ENCODE measurements around the gene TBC1D30. TPM values are rescaled to one million over a fixed set of nuclear protein-coding genes. Genes with fewer than 3 reads are reported as not detected.
"Not testable (repeated sequence)": the region's sequence is repeated elsewhere in the genome, so short reads cannot be mapped to it uniquely, and the experiment has no call there.

Gene TBC1D30
- total RNA-seq, 1 donor from 2014 or later = 5.6 TPM

DNA sequence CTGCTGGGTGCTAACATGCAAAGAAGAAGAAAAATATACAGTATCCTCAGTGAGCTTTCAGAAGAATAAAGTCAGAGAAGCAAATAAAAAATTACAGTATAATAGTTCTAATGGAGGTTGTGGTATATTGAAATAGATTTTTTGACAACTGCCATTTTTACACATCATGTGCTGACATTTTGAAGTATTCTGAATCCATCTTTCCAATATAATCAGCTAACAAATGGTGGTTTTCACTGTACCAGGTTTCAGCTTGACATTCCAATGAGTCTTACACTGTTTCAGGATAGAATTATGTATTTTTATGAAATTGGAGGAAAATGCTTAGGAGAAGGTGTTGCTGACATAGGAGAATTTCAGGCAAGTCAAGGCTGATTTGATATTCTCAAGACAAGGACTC lies 26.3 kb upstream of the TBC1D30 start:
- H3K4me3 Mint-ChIP-seq = no peak overlapping the region
- peaks cover 13% of the 10 kb centered on the region for H3K27me3 Mint-ChIP-seq
- no peaks in the 10 kb centered on the region for H3K36me3 Mint-ChIP-seq
- no peak overlapping the region for H3K27ac Mint-ChIP-seq
- H3K9me3 Mint-ChIP-seq = no peaks in the 10 kb centered on the region
- no peaks in the 10 kb centered on the region for H3K4me1 Mint-ChIP-seq (ENCODE audit: unreplicated experiment)
- TF ChIP-seq, protein P1, sequence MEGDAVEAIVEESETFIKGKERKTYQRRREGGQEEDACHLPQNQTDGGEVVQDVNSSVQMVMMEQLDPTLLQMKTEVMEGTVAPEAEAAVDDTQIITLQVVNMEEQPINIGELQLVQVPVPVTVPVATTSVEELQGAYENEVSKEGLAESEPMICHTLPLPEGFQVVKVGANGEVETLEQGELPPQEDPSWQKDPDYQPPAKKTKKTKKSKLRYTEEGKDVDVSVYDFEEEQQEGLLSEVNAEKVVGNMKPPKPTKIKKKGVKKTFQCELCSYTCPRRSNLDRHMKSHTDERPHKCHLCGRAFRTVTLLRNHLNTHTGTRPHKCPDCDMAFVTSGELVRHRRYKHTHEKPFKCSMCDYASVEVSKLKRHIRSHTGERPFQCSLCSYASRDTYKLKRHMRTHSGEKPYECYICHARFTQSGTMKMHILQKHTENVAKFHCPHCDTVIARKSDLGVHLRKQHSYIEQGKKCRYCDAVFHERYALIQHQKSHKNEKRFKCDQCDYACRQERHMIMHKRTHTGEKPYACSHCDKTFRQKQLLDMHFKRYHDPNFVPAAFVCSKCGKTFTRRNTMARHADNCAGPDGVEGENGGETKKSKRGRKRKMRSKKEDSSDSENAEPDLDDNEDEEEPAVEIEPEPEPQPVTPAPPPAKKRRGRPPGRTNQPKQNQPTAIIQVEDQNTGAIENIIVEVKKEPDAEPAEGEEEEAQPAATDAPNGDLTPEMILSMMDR (conservative IDR thresholded peaks at IDR 0.05) = no peak
- no peak for DNase-seq (ENCODE audit: extremely low spot score, unreplicated experiment)

DNA sequence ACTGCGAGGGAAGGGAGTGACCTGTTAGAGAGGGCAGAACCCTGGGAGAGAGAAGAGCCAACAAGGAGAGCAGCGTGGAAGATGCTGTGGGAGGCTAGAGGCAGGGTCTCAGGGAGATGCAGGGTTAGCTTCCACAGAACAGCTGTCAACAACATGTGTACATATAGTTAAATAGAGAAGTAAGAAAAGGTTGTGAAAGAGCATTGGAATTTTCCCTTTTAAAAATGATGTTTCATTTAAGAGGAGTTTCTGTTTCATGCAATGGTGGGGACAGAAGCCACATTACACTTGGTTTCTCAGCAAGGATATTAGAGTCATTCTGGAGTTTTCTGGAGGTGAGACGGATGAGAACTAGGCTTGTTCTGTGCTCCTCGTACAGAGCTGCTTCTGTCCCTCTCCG lies 23.8 kb upstream of the TBC1D30 start:
- TF ChIP-seq, protein P1 (conservative IDR thresholded peaks at IDR 0.05) = no peak
- Mint-ChIP-seq H3K4me1 (ENCODE audit: unreplicated experiment) (no peaks in the 10 kb centered on the region), H3K27me3 (peaks cover 20% of the 10 kb centered on the region), H3K27ac (no peak overlapping the region), H3K36me3 (no peaks in the 10 kb centered on the region), H3K9me3 (no peaks in the 10 kb centered on the region), H3K4me3 (no peak overlapping the region)
- no peak for DNase-seq (ENCODE audit: extremely low spot score, unreplicated experiment)

DNA sequence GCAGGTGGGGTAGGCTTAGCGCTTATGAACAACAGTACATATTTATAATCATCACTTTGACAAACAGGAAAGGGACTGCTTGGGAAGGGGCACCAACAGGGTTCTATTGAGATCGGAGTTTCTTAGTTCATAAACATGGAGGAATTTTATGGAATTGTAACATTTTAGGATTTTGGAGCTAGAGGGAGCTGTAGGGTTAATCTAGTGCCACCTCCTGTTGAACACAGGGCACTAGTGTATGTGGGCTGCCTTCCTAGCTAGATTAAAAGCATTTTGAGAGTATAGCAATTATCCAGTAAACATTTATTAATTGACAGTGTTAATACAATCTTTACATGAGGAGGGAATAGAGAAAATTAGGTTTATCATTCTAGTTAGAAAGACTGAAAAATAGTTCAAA lies 23.1 kb upstream of the TBC1D30 start:
- H3K36me3 Mint-ChIP-seq = no peaks in the 10 kb centered on the region
- no peak for DNase-seq (ENCODE audit: extremely low spot score, unreplicated experiment)
- H3K27me3 Mint-ChIP-seq = peaks cover 20% of the 10 kb centered on the region
- H3K4me3 Mint-ChIP-seq = no peak overlapping the region
- no peak overlapping the region for H3K27ac Mint-ChIP-seq
- TF ChIP-seq, protein P1 (conservative IDR thresholded peaks at IDR 0.05) = no peak
- no peaks in the 10 kb centered on the region for H3K9me3 Mint-ChIP-seq
- H3K4me1 Mint-ChIP-seq (ENCODE audit: unreplicated experiment) = no peaks in the 10 kb centered on the region

DNA sequence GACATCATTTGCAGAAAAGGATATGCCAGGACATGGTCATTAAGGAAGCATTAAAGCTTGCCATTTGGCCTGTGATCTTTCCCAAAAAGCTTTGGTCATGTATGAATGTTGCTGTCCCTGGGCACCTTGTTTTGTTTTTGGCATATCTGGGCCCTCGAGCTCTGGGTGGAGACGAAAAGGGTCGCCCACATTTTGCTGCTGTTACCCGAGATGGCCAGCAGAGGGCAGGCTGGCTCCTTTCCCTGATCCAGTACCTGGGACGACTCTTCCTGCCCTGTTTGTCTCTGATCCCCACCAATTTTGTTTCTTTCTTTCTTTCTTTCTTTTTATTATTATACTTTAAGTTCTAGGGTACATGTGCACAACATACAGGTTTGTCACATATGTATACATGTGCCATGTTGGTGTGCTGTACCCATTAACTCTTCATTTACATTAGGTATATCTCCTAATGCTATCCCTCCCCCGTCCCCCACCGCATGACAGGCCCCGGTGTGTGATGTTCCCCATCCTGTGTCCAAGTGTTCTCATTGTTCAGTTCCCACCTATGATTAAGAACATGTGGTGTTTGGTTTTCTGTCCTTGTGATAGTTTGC lies 22.2 kb upstream of the TBC1D30 start:
- H3K4me3 Mint-ChIP-seq; H3K36me3 Mint-ChIP-seq; H3K9me3 Mint-ChIP-seq; H3K4me1 Mint-ChIP-seq (ENCODE audit: unreplicated experiment): not testable (repeated sequence)
- TF ChIP-seq, protein P1 (conservative IDR thresholded peaks at IDR 0.05) = peak; percentile 90
- Mint-ChIP-seq H3K27me3 (peaks cover 20% of the 10 kb centered on the region), H3K27ac (peak overlapping the region; percentile 38)
- DNase-seq (ENCODE audit: extremely low spot score, unreplicated experiment) = peak; percentile 77

DNA sequence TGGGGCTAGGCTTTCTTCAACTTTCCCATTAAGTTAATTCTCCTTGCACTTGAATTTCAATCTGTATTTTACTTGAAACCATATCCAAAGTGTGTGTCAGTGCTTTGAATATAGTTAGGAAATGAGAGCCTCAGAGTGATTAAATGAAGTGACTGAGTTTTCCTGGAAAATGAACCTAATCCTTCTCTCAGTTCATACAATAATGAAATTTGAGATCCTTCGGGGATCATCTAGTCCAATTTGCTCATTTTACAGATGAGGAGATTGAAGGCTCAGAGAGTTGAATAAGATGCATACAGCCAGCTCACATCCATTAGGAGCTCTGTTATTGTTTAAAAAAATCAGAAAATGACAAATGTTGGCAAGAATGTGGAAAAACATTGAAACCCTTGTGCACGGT lies 18.3 kb upstream of the TBC1D30 start:
- no peak overlapping the region for H3K27ac Mint-ChIP-seq
- H3K36me3 Mint-ChIP-seq = no peaks in the 10 kb centered on the region
- no peaks in the 10 kb centered on the region for H3K4me1 Mint-ChIP-seq (ENCODE audit: unreplicated experiment)
- no peak for DNase-seq (ENCODE audit: extremely low spot score, unreplicated experiment)
- peaks cover 13% of the 10 kb centered on the region for H3K27me3 Mint-ChIP-seq
- H3K9me3 Mint-ChIP-seq = no peaks in the 10 kb centered on the region
- TF ChIP-seq, protein P1 (conservative IDR thresholded peaks at IDR 0.05) = no peak
- no peak overlapping the region for H3K4me3 Mint-ChIP-seq
